HuH-7 (cell line): ENCODE measurements around the gene SPR.
A peak's percentile ranks its signal among the peaks of the same experiment; 100 is the strongest.

Experiments used
- DNase-seq: peaks from one replicate; pipeline ENCODE4 v3.0.0; 2011; ENCODE audit warnings: low spot score

SPR gene

GRCh38 chr2:72887032-72887739 is at the start of gene SPR:
TSS of gene SPR (plus strand) at chr2:72887408. CDS start at chr2:72887433, 25 bp downstream.
- peak; percentile 81 for DNase-seq

DNA sequence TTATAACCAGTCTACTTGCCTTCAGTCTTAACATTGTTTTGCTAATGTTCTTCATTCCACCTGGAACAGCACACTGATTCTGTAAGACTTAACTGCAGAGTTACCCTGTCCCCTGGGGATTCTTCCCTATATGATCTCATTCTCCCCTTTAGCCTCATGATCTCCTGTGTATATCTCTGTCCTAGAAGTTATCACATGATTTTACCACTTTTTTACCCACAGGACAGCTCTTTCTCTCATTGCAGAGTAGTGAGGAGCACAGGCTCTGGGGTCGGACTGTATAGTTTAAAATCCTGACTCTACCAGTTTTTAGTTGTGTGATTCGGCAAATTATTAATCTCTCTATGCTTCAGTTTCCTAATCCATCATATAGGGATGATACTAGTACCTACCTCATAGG is 47.1 kb upstream of the SPR start:
- DNase-seq, result no peak

GRCh38 chr2:72841462-72842125 is 45.6 kb upstream of the SPR start:
- DNase-seq, result no peak

- DNase-seq, result no peak
Measured at GRCh38 chr2:72843301-72843700, 43.9 kb upstream of the SPR start.

- DNase-seq, result no peak
Measured at GRCh38 chr2:72846171-72847095, 40.8 kb upstream of the SPR start.

GRCh38 chr2:72847534-72848315 is 39.5 kb upstream of the SPR start:
- no peak for DNase-seq

- no peak for DNase-seq
Measured at GRCh38 chr2:72848436-72849137, 38.6 kb upstream of the SPR start.

DNA sequence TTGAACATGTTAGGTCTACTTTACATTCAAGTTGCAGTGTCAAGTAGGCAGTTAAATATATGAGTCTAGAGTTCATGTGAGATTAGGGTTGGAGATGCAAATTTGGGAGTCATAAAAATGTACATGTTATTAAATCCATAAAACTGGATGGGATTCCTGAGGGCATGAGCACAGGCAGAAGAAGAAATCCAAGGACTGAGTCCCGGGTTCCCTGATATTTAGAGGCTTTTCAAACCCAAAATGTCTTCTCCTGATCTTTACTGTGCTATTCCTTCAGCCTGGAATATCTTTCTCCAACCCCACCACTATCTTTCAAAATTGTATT is 38.1 kb upstream of the SPR start:
- DNase-seq, result no peak

DNA sequence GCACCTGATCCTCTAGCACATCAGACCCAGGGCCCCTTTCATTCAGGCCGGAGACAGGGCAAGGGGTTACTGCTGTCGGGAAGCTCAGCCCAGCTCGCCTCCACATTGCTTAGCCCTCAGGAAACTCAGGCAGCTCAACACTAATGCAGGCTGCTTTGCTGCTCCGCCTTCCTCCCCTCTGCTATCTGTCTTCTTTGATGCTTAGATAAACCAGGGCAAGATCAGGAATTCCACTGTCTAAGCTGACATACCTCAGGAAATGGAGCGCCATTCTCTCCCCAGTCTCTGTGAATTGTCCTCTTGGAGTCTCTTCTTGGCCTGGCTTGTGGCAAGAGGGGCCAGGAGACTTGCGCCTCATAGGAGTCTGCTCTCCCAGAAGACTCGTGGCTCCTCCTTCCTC is 35.9 kb upstream of the SPR start:
- DNase-seq, result no peak

DNA sequence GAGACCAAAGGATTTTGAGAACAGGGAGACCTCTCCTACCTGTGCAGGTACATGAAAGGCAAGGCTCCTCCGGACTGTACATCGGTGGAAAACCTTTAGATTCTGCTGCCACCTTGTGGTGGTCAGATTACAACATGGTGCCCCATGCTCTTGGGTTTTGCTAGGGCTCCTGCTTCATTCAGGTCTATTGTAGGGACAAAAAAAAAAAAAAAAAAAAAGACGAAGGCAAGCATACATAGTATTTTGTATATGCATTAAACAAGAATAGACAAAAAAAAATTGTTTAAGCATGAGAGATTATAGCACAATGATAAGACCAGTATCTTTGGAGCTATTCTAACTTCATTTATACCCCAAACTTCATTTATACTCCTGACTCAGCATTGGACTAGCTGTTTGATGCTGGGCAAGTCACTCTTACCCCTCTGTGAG is 27.4 kb upstream of the SPR start:
- peak; percentile 59 for DNase-seq

DNA sequence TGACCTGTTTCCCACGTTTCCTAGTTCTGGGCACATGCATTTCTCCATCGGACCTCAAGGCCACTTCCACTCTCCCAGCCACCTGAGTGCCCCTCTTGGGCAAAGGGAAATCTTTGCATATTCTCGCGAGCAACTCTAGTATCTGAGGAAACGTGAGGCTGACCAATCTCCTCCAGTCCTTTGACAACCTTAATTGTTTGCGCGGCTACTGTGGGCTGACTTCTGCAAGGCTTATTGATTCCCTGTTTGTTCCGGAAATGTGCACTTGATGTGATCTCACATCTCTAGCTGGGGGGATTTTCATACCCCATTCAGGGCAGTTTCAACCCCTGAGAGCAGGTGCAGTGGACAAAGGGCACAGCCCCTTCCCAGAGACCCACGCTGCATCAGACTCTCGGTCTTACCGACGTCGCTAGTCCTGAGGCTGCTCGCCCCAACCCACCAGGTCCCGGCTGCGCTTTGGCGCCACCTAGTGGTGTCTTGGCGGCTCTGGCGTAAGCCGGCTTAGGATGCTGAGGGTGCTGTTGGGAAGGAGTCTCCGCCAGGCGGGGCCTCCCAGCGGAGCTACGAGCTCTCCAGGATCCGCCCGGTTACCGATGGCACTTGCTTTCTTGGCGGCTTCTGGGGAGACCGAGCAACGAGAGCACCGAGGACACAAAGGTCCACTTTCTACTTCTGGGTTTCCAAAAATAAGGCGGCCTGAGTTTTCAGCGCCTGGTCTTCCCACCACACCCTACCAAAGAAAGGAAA is 24.8 kb upstream of the SPR start:
- DNase-seq, result peak; percentile 90

- no peak for DNase-seq
Measured at GRCh38 chr2:72863046-72863445, 24.2 kb upstream of the SPR start.

DNA sequence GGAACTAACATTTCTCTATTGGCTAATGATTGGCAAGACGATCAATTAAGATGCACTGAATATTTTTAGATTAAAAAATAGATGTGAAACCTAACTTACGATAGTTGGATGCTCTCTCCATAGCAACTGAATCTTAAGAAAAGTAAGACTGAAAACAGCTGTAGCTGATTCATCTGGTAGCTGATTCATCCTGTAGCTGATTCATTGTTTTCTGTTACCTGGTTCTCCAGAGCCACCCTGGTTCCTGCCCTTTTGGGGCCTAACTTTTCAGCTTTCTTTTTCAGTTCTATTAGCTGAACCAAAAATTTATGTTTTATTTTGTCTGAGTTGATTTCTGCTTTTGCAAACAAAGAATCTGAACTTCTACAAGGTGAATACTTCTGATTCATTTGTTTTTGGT is 22.7 kb upstream of the SPR start:
- no peak for DNase-seq

DNA sequence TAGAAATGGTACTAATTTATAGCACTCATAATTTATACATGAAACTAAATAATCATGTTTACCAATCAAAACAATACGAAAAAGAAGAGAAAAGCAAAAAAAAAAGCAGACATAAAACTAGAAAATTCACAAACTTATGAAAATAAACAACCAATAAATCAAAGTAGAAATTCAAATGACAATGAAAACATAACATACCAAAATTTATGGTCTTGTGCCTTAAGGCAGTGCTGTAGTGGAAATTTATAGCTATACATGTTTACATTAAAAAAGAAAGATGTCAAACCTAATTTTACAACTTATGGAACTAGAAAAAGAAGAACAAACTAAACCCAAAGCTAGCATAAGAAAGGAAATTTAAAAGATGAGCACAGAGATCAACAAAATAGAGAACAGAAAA is 16.1 kb upstream of the SPR start:
- no peak for DNase-seq

GRCh38 chr2:72871880-72872279 is 15.3 kb upstream of the SPR start:
- DNase-seq, result no peak

DNA sequence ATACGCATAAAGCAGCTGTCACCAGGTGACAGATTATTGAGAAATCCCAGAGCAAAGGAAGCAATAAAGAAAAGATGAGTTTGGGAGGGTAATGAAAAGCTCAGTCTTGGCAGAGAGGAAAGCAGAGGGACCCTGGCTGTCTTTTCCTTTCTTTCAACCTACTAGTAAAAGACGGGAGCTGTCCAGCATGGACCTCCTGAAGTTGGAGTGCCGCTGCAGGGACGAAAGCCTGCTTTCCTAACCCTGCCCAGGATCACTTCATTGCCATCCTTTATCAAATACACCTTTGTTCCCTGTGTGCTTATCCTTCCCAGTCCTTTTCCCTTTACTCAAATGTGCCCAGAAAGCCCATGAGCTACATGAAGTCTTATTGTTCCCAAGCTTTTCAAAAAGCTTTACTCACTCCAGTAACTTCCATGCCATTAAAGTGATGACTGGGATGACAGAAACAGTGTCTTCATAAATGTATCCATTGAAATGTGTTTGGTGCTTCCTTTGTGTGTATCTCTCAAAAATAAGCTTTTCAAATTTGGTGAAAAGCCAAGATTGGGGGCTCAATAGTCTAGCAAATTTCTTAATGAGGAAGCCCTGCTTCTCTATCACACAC is 3.7 kb upstream of the SPR start:
- DNase-seq, result peak; percentile 75

DNA sequence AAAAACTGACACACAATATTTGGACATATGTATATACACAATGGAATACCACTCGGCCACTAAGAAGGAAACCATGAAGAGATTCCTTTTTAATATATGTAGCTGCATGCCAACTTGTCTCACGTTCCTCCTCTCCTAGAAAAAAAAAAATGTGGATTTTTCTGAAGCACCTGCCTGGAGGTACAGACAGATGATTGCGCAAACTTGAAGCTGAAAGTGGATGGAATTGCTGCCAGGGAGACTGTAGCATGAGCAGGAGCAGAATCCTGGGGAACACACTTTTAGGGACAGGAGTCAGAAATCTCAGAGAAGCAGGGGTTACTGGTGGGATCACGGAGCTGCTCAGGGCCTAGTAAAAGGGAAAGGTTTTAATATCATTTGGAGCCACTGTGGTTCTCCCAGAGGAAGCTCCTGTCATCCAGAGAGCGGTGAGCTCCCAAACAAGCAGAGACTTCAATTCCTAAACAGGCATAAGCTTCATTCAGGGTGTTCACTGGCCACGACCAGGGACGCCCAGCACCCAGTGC is 640 bp upstream of the SPR start:
- no peak for DNase-seq

GRCh38 chr2:72887740-72888437 is 681 bp downstream of the SPR start:
- DNase-seq, result peak; percentile 78

- no peak for DNase-seq
Measured at GRCh38 chr2:72888438-72889202, 1.4 kb downstream of the SPR start.
